Activated naive CD8-positive, alpha-beta T cell treated with anti-CD3 and anti-CD28 coated beads for 36 hours (primary cell): ENCODE results near the gene UBE2M. TPM values are rescaled to one million over a fixed set of nuclear protein-coding genes. Genes with fewer than 3 reads are reported as not detected.

ENCODE experiments used
- DNase-seq: peaks from one replicate; pipeline ENCODE4 v3.0.0; 2021
- H3K27ac Mint-ChIP-seq: one replicate; pipeline ENCODE4 v1.8.0; 2022; ENCODE audit warnings: mild to moderate bottlenecking, moderate library complexity, mixed read lengths
- H3K27me3 Mint-ChIP-seq: one replicate; pipeline ENCODE4 v1.8.0; 2022; ENCODE audit warnings: mild to moderate bottlenecking, mixed read lengths
- H3K36me3 Mint-ChIP-seq: one replicate; pipeline ENCODE4 v1.8.0; 2021; ENCODE audit warnings: mild to moderate bottlenecking, mixed read lengths
- H3K4me1 Mint-ChIP-seq: one replicate; pipeline ENCODE4 v1.8.0; 2021; ENCODE audit warnings: mixed read lengths
- H3K4me3 Mint-ChIP-seq: one replicate; pipeline ENCODE4 v1.8.0; 2022; ENCODE audit warnings: mild to moderate bottlenecking, moderate library complexity, mixed read lengths
- H3K9me3 Mint-ChIP-seq: one replicate; pipeline ENCODE4 v1.8.0; 2022; ENCODE audit warnings: mixed read lengths
- total RNA-seq, 2 experiments: library from RNA; stranded (reverse); gene quantifications; one replicate each; pipeline ENCODE4 v1.2.3, GENCODE V29; 2021

The UBE2M gene
- total RNA-seq, 2 experiments from 2014 or later, result 154 to 162 TPM

- Mint-ChIP-seq H3K4me1 (peaks cover 41% of the 10 kb centered on the region), H3K36me3 (peaks cover 50% of the 10 kb centered on the region), H3K4me3 (peak overlapping the region; percentile 76), H3K27ac (peak overlapping the region; percentile 75), H3K9me3 (no peaks in the 10 kb centered on the region), H3K27me3 (no peaks in the 10 kb centered on the region)
- no peak for DNase-seq
Observed at GRCh38 chr19:58561373-58562121, 3.1 kb upstream of the UBE2M start.

GRCh38 chr19:58560921-58561320 is 2.5 kb upstream of the UBE2M start:
- peak overlapping the region; percentile 76 for H3K4me3 Mint-ChIP-seq
- no peak for DNase-seq
- peaks cover 53% of the 10 kb centered on the region for H3K36me3 Mint-ChIP-seq
- H3K9me3 Mint-ChIP-seq, result no peaks in the 10 kb centered on the region
- H3K27me3 Mint-ChIP-seq, result no peaks in the 10 kb centered on the region
- H3K4me1 Mint-ChIP-seq, result peaks cover 45% of the 10 kb centered on the region
- H3K27ac Mint-ChIP-seq, result peak overlapping the region; percentile 20

DNA sequence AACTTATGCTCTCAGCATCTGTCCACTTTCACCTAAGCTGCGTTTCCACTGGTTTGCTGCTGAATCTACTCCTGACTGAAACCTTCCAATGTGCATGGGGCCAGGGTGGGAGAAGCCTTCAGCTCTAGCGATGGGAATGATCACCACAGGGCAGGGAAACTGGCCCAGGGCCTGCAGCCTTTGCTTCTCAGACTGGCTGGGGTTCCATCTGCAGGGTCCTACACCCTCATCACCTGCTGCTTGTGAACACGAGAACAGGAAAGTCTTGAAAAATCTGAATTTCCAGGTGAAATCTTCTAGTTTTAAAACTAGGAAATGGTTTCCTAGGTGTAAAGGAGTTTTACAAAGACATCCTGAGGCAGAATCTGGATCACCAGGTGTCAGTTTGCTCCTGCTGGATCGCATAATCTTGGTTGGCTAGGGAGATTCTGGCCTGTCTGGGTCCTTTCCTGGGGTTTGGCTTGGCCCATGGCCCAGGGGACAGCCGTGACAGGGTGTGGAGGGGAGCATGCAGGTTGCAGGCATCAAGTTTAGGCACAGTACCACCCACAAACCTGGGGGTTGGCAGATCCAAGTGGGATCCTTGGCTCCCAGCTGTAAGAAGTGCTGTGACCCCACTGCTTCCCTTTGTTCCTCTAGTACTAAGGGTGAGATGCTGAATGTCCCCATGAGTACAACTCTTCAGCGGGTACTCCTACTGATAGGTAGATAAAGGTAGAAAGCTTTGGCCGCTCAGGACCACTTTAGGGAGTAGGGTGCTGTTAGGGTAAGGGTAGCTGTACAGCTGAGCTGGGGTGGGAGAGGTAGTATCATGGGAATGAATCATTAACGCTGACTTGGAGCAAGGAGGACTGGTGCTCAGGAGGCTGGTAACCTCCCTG is 1.8 kb upstream of the UBE2M start:
- no peak for DNase-seq
- Mint-ChIP-seq H3K9me3 (no peaks in the 10 kb centered on the region), H3K4me3 (peak overlapping the region; percentile 99), H3K36me3 (peaks cover 53% of the 10 kb centered on the region), H3K27ac (peak overlapping the region; percentile 100), H3K27me3 (no peaks in the 10 kb centered on the region), H3K4me1 (peaks cover 48% of the 10 kb centered on the region)

- Mint-ChIP-seq H3K27me3 (no peaks in the 10 kb centered on the region), H3K9me3 (no peaks in the 10 kb centered on the region), H3K4me1 (peaks cover 50% of the 10 kb centered on the region), H3K4me3 (peak overlapping the region; percentile 99), H3K36me3 (peaks cover 59% of the 10 kb centered on the region), H3K27ac (peak overlapping the region; percentile 100)
- peak; percentile 80 for DNase-seq
Observed at GRCh38 chr19:58559275-58560006, 1.0 kb upstream of the UBE2M start.

GRCh38 chr19:58558623-58559274 is 338 bp upstream of the UBE2M start:
- Mint-ChIP-seq H3K27me3 (no peaks in the 10 kb centered on the region), H3K4me1 (peaks cover 49% of the 10 kb centered on the region), H3K4me3 (peak overlapping the region; percentile 99), H3K9me3 (no peaks in the 10 kb centered on the region), H3K36me3 (peaks cover 63% of the 10 kb centered on the region), H3K27ac (peak overlapping the region; percentile 100)
- DNase-seq, result peak; percentile 100

GRCh38 chr19:58557221-58558065 is 968 bp downstream of the UBE2M start:
- DNase-seq, result no peak
- H3K36me3 Mint-ChIP-seq, result peaks cover 65% of the 10 kb centered on the region
- H3K4me1 Mint-ChIP-seq, result peaks cover 48% of the 10 kb centered on the region
- H3K27me3 Mint-ChIP-seq, result no peaks in the 10 kb centered on the region
- H3K27ac Mint-ChIP-seq, result peak overlapping the region; percentile 98
- H3K9me3 Mint-ChIP-seq, result no peaks in the 10 kb centered on the region
- H3K4me3 Mint-ChIP-seq, result peak overlapping the region; percentile 99

- H3K4me3 Mint-ChIP-seq, result peak overlapping the region; percentile 99
- H3K9me3 Mint-ChIP-seq, result no peaks in the 10 kb centered on the region
- peaks cover 47% of the 10 kb centered on the region for H3K4me1 Mint-ChIP-seq
- H3K27me3 Mint-ChIP-seq, result no peaks in the 10 kb centered on the region
- H3K27ac Mint-ChIP-seq, result peak overlapping the region; percentile 98
- H3K36me3 Mint-ChIP-seq, result peaks cover 66% of the 10 kb centered on the region
- DNase-seq, result no peak
Observed at GRCh38 chr19:58556622-58557220, 1.7 kb downstream of the UBE2M start.

- H3K9me3 Mint-ChIP-seq, result no peaks in the 10 kb centered on the region
- H3K4me1 Mint-ChIP-seq, result peaks cover 41% of the 10 kb centered on the region
- peak overlapping the region; percentile 98 for H3K27ac Mint-ChIP-seq
- H3K36me3 Mint-ChIP-seq, result peaks cover 64% of the 10 kb centered on the region
- no peak for DNase-seq
- H3K27me3 Mint-ChIP-seq, result no peaks in the 10 kb centered on the region
- peak overlapping the region; percentile 99 for H3K4me3 Mint-ChIP-seq
Observed at GRCh38 chr19:58555920-58556621, 2.3 kb downstream of the UBE2M start.

- peak overlapping the region; percentile 89 for H3K27ac Mint-ChIP-seq
- H3K4me1 Mint-ChIP-seq, result peaks cover 37% of the 10 kb centered on the region
- H3K27me3 Mint-ChIP-seq, result no peaks in the 10 kb centered on the region
- H3K9me3 Mint-ChIP-seq, result no peaks in the 10 kb centered on the region
- H3K4me3 Mint-ChIP-seq, result peak overlapping the region; percentile 86
- H3K36me3 Mint-ChIP-seq, result peaks cover 67% of the 10 kb centered on the region
- no peak for DNase-seq
Observed at GRCh38 chr19:58555369-58555885, 3.0 kb downstream of the UBE2M start.

- peak; percentile 98 for DNase-seq
- Mint-ChIP-seq H3K4me3 (peak within 1 kb of the TSS; percentile 86), H3K4me1 (peaks cover 32% of the 10 kb centered on the region), H3K36me3 (peaks cover 68% of the 10 kb centered on the region), H3K27me3 (no peaks in the 10 kb centered on the region), H3K9me3 (no peaks in the 10 kb centered on the region), H3K27ac (peak within 1 kb of the TSS; percentile 89)
Observed at GRCh38 chr19:58554494-58555368, 3.7 kb downstream of the UBE2M start, which contains the start of gene CHMP2A. CHMP2A (minus strand) TSS chr19:58555105; CDS start chr19:58554212, 893 bp downstream.

- H3K36me3 Mint-ChIP-seq, result peaks cover 64% of the 10 kb centered on the region
- no peaks in the 10 kb centered on the region for H3K27me3 Mint-ChIP-seq
- peak overlapping the region; percentile 89 for H3K27ac Mint-ChIP-seq
- no peaks in the 10 kb centered on the region for H3K9me3 Mint-ChIP-seq
- H3K4me3 Mint-ChIP-seq, result peak overlapping the region; percentile 86
- no peak for DNase-seq
- peaks cover 29% of the 10 kb centered on the region for H3K4me1 Mint-ChIP-seq
Observed at GRCh38 chr19:58553799-58554493, 4.5 kb downstream of the UBE2M start.
